Midbrain (tissue), 1 donor: ENCODE measurements around the gene PCDH7.

Experiments used
- DNase-seq: peaks from one replicate; lab custom pipeline; 2025; lab: John Stamatoyannopoulos, UW

PCDH7 gene

GRCh38 chr4:30720021-30720660 is at the start of gene PCDH7:
Gene PCDH7 (plus strand): TSS chr4:30720369. CDS start chr4:30721423, 1,054 bp downstream.
- peak; percentile 61 for DNase-seq

DNA sequence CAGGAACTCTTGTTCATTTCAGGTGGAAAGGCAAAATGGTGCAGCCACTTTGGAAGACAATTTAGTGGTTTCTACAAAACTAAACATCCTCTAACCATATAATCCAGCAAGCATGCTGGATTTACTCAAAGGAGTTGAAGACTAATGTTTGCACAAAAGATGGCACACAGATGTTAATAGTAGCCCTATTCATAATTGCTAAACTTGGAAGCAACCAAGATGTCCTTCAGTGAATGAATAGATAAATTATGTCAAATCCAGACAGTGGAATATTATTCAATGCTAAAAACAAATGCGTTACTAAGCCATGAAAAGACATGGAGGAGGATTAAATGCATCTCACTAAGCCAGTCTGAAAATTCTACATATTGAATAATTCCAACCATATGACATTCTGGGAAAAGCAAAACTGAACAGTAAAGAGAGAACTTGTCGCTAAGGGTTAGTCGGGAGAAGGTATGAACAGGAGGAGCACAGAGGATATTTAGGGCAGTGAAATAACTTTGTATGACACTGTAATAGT is 48.2 kb upstream of the PCDH7 start:
- DNase-seq = no peak

DNA sequence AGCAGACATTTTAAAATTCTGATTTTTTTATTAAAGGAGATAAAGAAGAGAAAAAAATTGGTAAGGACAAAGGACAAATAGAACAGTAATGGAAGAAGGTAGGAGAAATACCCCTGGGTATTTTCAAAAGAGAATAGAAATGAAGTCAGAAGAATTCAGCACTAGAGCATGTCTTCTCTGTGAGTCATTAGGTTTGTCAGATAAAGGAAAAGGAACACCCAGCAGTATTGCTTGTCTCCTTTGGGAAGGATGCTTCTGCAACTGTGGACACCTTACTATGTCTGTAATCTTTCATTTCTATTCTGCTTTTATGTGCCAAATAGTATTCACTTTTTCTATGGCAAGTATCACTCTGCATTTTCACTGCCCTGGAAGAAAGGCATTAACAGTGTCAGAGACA is 24.0 kb upstream of the PCDH7 start:
- DNase-seq = no peak

DNA sequence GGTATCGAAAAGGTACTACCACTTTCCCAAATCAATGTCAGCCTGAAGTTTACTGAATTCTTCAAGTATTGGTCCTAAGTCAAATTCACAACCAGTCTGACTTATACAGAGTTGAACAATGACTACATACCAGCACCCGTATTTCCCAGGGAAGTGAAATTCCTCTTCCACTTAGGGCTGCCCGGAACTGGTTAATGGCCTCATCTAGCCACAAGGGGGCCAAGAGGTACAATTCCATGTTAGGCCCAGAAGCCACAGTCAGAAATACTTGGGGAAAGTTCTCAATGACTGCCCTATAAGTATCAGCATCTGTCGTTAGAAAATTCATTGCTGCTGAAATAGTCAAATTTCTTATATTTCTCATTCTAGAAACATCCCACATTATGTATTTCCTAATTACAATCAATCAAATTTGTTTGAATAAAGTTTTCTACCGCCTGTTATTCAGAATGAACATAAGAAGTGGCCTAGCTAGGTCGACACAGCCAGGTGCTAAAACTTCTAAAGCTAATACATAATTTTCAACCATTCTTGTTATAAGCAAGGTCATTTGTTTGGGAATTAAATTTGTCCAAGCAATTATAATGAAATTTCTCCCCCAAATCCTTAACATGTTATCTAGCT is 5.6 kb upstream of the PCDH7 start:
- peak; percentile 31 for DNase-seq

GRCh38 chr4:30716158-30716557 is 4.0 kb upstream of the PCDH7 start:
- DNase-seq = peak; percentile 56

- DNase-seq = no peak
These were observed 3.4 kb upstream of the PCDH7 start for GRCh38 chr4:30716681-30717207.

DNA sequence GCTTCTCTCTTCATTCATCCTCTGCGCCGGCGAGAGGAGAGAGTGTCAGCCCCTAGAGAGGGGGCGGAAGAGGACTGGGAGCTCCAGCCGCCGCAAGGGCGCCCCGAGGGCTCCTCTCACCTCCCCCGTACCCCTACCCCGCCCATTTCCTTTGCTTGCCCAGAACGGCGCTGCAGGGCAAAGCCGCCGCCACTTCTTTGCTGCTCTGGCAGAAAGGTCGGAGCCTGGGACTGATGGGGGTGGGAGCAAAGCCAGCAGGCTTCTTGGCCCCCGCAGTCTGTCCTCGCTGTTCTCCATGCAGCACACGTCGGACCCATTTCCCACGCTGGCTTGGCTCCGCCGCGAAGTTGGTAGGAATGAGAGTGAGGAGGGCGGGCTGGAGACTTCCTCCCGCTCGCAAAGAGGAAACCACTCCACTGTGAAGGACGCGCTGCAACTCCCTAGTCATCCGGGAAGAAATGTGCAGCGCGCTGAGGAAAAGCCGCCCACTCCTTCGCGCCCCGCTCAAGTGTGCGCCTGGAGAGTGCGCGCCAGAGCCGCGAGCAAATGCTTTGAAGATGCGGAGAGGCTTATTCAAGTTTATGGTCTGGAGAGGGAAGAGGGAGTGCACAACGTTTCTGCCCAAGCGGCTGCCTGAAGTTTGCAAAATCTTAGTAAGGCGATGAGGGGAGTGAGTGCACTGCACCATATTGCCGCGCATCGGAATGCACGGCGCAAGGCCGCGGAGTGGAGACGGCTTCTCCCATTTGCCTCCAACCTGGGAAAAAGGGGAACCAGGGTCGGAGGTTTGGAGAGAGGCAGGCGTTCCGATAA is 2.8 kb upstream of the PCDH7 start:
- DNase-seq = peak; percentile 64

GRCh38 chr4:30718021-30718542 is 2.1 kb upstream of the PCDH7 start:
- peak; percentile 44 for DNase-seq

GRCh38 chr4:30718641-30719453 is 1.3 kb upstream of the PCDH7 start:
- peak; percentile 21 for DNase-seq

- DNase-seq = peak; percentile 61
These were observed 632 bp upstream of the PCDH7 start for GRCh38 chr4:30719454-30720020.

DNA sequence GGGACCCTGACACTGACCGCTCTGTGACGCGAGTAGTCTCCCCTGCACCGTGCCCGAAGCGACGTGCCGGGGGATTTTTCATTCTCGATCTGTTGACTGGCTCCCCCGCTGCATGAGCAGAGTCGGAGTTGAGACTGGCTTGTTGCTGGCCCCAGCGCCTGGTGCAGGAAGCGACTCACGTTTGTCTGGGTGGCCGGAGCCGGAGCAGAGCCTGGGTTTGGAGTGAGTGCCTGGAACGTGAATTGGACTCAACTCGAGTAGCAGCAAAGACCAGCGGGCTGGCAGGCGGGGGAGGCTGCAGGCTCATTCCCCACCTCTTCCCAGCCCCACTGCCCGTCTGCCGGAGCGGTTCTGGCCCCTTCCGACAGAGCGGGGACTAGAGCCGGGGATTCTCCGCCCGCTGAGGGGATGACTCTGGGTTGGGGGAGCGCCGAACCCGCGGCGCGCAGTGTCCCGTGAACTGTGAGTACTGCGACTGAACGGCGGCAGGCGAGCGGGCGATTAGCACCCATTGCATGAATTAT is 554 bp downstream of the PCDH7 start:
- peak; percentile 41 for DNase-seq

DNA sequence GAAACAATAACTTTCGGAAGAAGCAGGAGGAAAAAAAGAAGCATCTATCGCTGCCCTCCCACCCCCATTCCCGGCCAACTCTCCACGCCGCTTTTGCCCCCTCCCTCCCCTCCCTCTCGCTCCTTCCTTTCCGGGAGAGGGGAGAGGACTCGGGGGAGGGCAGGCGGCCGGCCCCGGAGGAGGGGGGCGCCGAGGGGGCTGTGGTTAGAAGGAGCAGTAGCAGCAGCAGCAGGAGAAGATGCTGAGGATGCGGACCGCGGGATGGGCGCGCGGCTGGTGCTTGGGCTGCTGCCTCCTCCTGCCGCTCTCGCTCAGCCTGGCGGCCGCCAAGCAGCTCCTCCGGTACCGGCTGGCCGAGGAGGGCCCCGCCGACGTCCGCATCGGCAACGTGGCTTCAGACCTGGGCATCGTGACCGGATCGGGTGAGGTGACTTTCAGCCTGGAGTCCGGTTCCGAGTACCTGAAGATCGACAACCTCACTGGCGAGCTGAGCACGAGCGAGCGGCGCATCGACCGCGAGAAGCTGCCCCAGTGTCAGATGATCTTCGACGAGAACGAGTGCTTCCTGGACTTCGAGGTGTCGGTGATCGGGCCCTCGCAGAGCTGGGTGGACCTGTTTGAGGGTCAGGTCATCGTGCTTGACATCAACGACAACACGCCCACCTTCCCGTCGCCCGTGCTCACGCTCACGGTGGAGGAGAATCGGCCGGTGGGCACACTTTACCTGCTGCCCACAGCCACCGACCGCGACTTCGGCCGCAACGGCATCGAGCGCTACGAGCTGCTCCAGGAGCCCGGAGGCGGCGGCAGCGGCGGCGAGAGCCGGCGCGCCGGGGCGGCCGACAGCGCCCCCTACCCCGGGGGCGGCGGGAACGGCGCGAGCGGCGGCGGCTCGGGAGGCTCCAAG is 1.3 kb downstream of the PCDH7 start:
- DNase-seq = no peak

- DNase-seq = no peak
These were observed 1.9 kb downstream of the PCDH7 start for GRCh38 chr4:30722092-30722358.

GRCh38 chr4:30722359-30723200 is 2.4 kb downstream of the PCDH7 start:
- DNase-seq = no peak

DNA sequence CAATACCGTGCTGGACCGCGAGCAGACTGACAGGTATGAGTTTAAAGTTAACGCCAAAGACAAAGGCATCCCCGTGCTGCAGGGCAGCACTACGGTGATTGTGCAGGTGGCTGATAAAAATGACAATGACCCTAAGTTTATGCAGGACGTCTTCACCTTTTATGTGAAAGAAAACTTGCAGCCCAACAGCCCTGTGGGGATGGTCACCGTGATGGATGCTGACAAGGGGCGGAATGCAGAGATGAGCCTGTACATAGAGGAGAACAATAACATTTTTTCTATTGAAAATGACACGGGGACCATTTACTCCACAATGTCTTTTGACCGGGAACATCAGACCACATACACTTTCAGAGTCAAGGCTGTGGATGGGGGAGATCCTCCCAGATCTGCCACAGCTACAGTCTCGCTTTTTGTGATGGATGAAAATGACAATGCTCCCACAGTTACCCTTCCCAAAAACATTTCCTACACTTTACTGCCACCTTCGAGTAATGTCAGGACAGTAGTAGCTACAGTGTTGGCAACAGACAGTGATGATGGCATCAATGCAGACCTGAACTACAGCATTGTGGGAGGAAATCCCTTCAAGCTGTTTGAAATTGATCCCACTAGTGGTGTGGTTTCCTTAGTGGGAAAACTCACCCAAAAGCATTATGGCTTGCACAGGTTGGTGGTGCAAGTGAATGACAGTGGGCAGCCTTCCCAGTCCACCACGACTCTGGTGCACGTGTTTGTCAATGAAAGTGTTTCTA is 3.2 kb downstream of the PCDH7 start:
- no peak for DNase-seq

DNA sequence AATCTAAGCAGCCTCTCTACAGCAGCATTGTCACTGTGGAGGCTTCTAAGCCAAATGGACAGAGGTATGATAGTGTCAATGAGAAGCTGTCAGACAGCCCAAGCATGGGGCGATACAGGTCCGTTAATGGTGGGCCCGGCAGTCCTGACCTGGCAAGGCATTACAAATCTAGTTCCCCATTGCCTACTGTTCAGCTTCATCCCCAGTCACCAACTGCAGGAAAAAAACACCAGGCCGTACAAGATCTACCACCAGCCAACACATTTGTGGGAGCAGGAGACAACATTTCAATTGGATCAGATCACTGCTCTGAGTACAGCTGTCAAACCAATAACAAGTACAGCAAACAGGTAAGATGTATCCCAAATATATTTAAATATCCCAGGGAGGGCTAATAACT is 4.1 kb downstream of the PCDH7 start:
- no peak for DNase-seq

DNA sequence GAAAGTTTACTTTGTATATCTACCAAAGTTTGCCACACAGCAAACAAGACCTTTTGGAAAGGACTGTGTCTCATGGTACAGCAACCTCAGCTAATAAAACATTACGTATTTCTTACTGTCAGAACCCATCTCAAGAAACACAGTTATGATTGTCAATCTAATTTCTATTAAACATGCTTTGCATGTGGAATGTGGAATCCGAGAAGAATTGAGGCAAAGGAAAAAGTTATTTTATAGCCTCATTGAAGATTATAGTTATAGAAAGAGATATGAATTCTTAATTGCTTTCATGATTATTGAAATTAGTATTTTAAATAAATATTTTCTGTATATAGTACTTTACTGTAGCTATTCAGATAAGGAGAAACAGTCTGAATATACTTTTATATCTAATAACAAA is 5.4 kb downstream of the PCDH7 start:
- no peak for DNase-seq

- no peak for DNase-seq
These were observed 6.0 kb downstream of the PCDH7 start for GRCh38 chr4:30726090-30726675.
